Tibial nerve (tissue), 4 donors: ENCODE measurements around the gene APOOL. TPM values are rescaled to one million over a fixed set of nuclear protein-coding genes. Genes with fewer than 3 reads are reported as not detected.
A peak's percentile ranks its signal among the peaks of the same experiment; 100 is the strongest.
"Not testable (repeated sequence)": the region's sequence is repeated elsewhere in the genome, so short reads cannot be mapped to it uniquely, and the experiment has no call there.

Experiments used
- DNase-seq, 2 donors: peaks; one replicate each; pipeline ENCODE4 v3.0.0-alpha.2; 2019; ENCODE audit warnings: low spot score in 2 of 2
- H3K27ac ChIP-seq, 4 donors: fragments of 200-600 bp; sonication (generic) in 3 of 4; one replicate each; pipeline ENCODE4 v1.5.1; 2017 to 2019; ENCODE audit warnings: mild to moderate bottlenecking in 1 of 4
- H3K27me3 ChIP-seq, 2 donors: fragments of 200-600 bp; sonication (generic) in 1 of 2; one replicate each; pipeline versions ENCODE4 v1.5.1 to v1.6.0; 2017 to 2019
- H3K36me3 ChIP-seq, 3 donors: fragments of 200-600 bp; sonication (generic); one replicate each; pipeline ENCODE4 v1.5.1; 2018 to 2019
- H3K4me1 ChIP-seq, 4 donors: fragments of 200-600 bp; sonication (generic) in 3 of 4; one replicate each; pipeline ENCODE4 v1.5.1; 2017 to 2019
- H3K4me3 ChIP-seq, 4 donors: fragments of 200-600 bp; sonication (generic) in 3 of 4; one replicate each; pipeline ENCODE4 v1.5.1; 2017 to 2019; ENCODE audit warnings: mild to moderate bottlenecking in 1 of 4, moderate library complexity in 1 of 4
- H3K9me3 ChIP-seq, 4 donors: fragments of 200-600 bp; sonication (generic) in 3 of 4; one replicate each; pipeline ENCODE4 v1.5.1; 2017 to 2019
- EP300 ChIP-seq, 2 donors: sonication (generic); formaldehyde crosslinking; IDR thresholded peaks; one replicate each; pipeline ENCODE4 v1.6.1; 2017; ENCODE audit warnings: antibody characterized with exemption in 2 of 2, mild to moderate bottlenecking in 1 of 2
- POLR2A ChIP-seq, 2 donors: fragments of 450-650 bp; IDR thresholded peaks; one replicate each; pipeline ENCODE4 v1.6.1; 2017; ENCODE audit warnings: antibody characterized with exemption in 2 of 2, mild to moderate bottlenecking in 2 of 2, moderate library complexity in 2 of 2
- WGBS, 2 donors: methylation state at CpG; one replicate each; pipeline ENCODE4 v1.1.5; 2018; 5-methylcytosine and 5-hydroxymethylcytosine counted together
- total RNA-seq, 4 donors: library from RNA; depleted of rRNA; stranded (reverse); fragments of >200 nt; gene quantifications; one replicate each; pipeline ENCODE4 v1.1.0, GENCODE V29; 2016
- TF ChIP-seq, protein P1 (sequence below), 5 experiments: fragments of 200-600 bp in 3 of 5; fragments of 450-650 bp in 2 of 5; sonication (generic) in 3 of 5; IDR thresholded peaks; one replicate each; pipeline ENCODE4 v1.5.1; 2016 to 2019; ENCODE audit warnings: antibody characterized with exemption in 5 of 5, mild to moderate bottlenecking in 3 of 5, moderate library complexity in 2 of 5

Gene APOOL
- total RNA-seq, 4 donors from 2014 or later: 8.4 to 19.2 (median 13.3) TPM

DNA sequence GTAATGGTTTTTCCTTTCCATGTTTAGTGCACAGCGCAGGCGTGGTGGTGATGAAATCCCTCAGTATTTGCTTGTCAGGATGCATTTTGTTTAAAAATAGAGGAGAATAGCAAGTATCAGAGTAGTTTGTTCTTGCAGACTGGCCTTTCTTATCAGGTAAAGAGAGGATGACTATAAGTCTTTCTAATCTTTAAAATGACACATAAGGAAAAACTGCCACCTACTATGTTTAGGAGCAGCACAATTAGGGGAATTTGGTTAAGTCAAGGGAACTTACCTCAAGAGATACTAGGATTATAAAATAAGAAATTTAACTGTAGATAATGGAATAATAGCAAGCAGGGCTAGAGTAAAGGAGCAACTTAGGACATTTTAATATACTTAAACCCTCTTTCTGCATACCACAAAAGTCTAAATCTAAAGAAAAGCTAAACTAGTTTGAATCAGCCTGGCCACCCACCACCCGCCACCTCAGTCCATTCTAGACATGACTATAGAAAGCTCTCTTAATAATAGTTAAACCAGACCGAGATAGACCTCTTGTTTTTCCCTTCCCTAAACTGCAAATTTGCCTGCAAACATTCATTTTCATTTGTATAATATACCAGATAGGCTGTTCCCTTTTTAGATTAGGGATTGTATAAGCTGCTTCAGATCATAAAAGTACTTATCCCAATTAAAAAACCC is 62.0 kb downstream of the APOOL start:
- peaks cover 0 to 11% (median 0%) of the 10 kb centered on the region in 3 donors for H3K36me3 ChIP-seq
- no peak overlapping the region for H3K27ac ChIP-seq
- no peak for TF ChIP-seq EP300 (IDR thresholded peaks at IDR 0.05)
- TF ChIP-seq, protein P1, sequence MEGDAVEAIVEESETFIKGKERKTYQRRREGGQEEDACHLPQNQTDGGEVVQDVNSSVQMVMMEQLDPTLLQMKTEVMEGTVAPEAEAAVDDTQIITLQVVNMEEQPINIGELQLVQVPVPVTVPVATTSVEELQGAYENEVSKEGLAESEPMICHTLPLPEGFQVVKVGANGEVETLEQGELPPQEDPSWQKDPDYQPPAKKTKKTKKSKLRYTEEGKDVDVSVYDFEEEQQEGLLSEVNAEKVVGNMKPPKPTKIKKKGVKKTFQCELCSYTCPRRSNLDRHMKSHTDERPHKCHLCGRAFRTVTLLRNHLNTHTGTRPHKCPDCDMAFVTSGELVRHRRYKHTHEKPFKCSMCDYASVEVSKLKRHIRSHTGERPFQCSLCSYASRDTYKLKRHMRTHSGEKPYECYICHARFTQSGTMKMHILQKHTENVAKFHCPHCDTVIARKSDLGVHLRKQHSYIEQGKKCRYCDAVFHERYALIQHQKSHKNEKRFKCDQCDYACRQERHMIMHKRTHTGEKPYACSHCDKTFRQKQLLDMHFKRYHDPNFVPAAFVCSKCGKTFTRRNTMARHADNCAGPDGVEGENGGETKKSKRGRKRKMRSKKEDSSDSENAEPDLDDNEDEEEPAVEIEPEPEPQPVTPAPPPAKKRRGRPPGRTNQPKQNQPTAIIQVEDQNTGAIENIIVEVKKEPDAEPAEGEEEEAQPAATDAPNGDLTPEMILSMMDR (IDR thresholded peaks at IDR 0.05): no peak
- TF ChIP-seq POLR2A (IDR thresholded peaks at IDR 0.05): no peak
- DNase-seq: no peak
- no peaks in the 10 kb centered on the region for H3K4me1 ChIP-seq
- H3K9me3 ChIP-seq: no peaks in the 10 kb centered on the region
- WGBS, 2 donors: 54 to 75% methylated on average over 4 of the region's 4 CpGs
- H3K27me3 ChIP-seq: no peaks in the 10 kb centered on the region
- no peak overlapping the region for H3K4me3 ChIP-seq

DNA sequence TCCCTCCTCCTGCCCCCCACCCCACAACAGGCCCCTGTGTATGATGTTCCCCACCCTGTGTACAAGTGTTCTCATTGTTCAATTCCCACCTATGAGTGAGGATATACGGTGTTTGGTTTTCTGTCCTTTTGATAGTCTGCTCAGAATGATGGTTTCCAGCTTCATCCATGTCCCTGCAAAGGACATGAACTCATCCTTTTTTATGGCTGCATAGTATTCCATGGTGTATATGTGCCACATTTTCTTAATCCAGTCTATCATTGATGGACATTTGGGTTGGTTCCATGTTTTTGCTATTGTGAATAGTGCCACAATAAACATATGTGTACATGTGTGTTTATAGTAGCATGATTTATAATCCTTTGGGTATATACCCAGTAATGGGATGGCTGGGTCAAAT is 73.6 kb downstream of the APOOL start:
- 86 to 100% methylated on average over 1 of the region's 1 CpG for WGBS, 2 donors
- not testable (repeated sequence) for H3K27ac ChIP-seq, H3K36me3 ChIP-seq, H3K27me3 ChIP-seq, DNase-seq, H3K4me3 ChIP-seq, H3K9me3 ChIP-seq, H3K4me1 ChIP-seq

DNA sequence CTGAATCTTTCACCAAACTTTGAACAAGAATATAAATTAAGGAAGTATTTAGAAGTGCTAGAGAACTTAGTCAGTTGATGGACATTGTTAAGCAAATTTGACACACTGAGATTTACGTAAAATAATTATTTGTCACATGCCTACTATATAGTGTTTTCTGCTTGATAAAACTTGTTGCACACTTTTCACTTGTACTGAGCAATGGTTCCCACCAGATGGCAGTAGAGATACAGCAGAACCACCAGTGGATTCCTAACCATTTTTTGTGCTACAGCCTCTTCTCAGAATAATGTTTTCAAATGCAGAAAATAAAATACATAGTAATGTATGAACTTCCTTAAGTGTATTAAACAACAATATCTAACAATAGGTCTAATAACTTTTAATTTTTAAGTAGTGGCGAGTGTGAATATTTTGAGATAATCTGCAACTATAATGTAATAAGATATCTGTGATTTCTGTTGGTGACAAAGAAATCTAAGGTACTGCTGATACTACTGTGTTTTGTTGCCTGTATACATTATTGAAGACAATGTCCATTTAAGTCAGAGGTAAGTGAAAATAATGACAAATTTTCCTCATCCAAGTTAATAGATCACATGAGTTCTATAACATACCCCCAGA is 81.2 kb downstream of the APOOL start:
- TF ChIP-seq, protein P1 (IDR thresholded peaks at IDR 0.05): peak; percentile 35 to 82 (median 48)
- no peak for TF ChIP-seq POLR2A (IDR thresholded peaks at IDR 0.05)
- TF ChIP-seq EP300 (IDR thresholded peaks at IDR 0.05): no peak
- no peak overlapping the region for H3K4me3 ChIP-seq
- no peaks in the 10 kb centered on the region for H3K4me1 ChIP-seq
- 43 to 59% methylated on average over 2 of the region's 2 CpGs for WGBS, 2 donors
- no peak overlapping the region for H3K27ac ChIP-seq
- no peaks in the 10 kb centered on the region for H3K27me3 ChIP-seq
- no peaks in the 10 kb centered on the region for H3K36me3 ChIP-seq
- DNase-seq: peak in 1 of 2 donors; percentile 10
- H3K9me3 ChIP-seq: no peaks in the 10 kb centered on the region

DNA sequence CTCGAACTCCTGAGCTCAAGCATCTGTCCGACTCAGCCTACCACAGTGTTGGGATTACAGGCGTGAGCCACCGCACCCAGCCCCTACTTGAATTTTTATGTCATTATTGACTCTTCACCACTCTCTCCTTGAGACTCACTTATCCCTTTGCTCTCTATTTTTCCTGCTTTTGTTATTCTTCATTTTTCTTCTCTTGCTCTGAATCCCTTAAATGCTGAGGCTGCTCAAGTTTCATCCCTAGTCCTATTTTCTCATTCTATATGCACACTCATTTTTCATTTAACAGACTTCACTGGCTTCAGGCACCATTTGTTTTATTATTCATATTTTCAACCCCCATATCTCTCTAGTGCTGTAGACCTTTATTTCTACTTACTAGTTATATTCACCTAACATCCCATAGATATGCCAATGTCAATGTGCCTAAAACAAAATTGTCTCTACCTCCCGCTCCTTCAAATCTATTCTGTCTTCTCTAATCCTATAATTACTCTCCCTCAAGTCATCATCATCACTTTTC is 85.7 kb downstream of the APOOL start:
- no peak overlapping the region for H3K4me3 ChIP-seq
- 83 to 99% methylated on average over 5 of the region's 5 CpGs for WGBS, 2 donors
- peaks cover 0 to 13% (median 0%) of the 10 kb centered on the region in 3 donors for H3K36me3 ChIP-seq
- H3K4me1 ChIP-seq: no peaks in the 10 kb centered on the region
- TF ChIP-seq POLR2A (IDR thresholded peaks at IDR 0.05): no peak
- TF ChIP-seq, protein P1 (IDR thresholded peaks at IDR 0.05): no peak
- no peak for TF ChIP-seq EP300 (IDR thresholded peaks at IDR 0.05)
- no peaks in the 10 kb centered on the region for H3K27me3 ChIP-seq
- H3K9me3 ChIP-seq: no peaks in the 10 kb centered on the region
- no peak for DNase-seq
- no peak overlapping the region for H3K27ac ChIP-seq

DNA sequence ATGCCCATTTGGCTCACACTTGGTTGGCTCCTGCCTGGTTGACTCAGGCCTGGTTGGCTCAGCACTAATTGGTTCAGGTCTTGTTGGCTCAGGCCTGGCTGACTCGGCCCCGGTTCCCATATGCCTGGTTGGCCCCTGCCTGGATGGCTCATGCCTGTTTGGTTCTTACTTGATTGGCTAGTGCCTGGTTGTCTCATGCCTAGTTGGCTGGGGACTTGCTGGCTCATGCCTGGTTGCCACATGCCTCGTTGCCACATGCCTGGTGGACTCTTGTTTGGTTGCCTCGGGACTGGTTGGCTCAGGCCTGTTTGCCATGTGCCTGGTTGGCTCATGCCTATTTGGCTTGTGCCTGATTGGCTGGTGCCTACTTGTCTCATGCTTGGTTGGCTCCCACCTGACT is 103.7 kb downstream of the APOOL start:
- Histone ChIP-seq H3K9me3 (no peaks in the 10 kb centered on the region), H3K4me3 (no peak overlapping the region), H3K27ac (no peak overlapping the region), H3K4me1 (no peaks in the 10 kb centered on the region), H3K36me3 (no peaks in the 10 kb centered on the region), H3K27me3 (peaks cover 0 to 4% of the 10 kb centered on the region in 2 donors)
- WGBS, 2 donors: 77 to 94% methylated on average over 2 to 4 of the region's 4 CpGs
- DNase-seq: no peak
- TF ChIP-seq POLR2A (IDR thresholded peaks at IDR 0.05): no peak
- no peak for TF ChIP-seq EP300 (IDR thresholded peaks at IDR 0.05)
- TF ChIP-seq, protein P1 (IDR thresholded peaks at IDR 0.05): no peak
